Skin of body (tissue), 2 donors: ENCODE results near the gene MRPL1. TPM values are rescaled to one million over a fixed set of nuclear protein-coding genes. Genes with fewer than 3 reads are reported as not detected.
"Not testable (repeated sequence)": the region's sequence is repeated elsewhere in the genome, so short reads cannot be mapped to it uniquely, and the experiment has no call there.

Experiments
- DNase-seq: peaks from one replicate; lab custom pipeline; 2025; lab: John Stamatoyannopoulos, UW
- total RNA-seq: library from RNA; depleted of rRNA; stranded (reverse); fragments of >200 nt; gene quantifications from one replicate; pipeline ENCODE4 v1.2.3, GENCODE V29; 2014

The MRPL1 gene
- total RNA-seq, 1 donor from 2014 or later, result 26.8 TPM

DNA sequence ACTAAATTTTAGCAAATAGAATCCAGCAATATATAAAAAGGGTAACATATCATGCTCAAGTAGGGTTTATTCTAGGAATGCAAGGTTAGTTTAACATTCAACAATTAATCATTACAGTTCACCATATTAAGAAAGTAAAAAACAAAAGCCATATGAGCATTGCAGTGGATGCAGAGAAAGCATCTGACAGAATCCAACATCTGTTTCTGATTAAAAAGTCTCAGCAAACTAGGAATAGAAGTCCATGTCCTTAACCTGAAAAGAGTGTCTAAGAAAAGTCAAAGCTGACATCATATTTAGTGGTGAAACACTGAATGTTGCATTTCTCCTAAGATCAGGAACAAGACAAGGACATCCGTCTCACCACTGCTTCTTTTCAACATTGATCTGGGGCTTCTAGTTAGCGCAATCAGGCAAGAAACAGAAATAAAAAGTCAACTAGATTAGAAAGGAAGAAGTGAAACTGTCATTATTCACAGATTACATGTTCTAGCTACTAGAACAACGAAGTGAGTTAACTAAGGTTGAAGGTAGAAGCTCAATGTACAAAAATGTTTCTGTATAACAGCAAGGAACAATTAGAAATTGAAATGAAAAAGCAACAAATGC, 49.3 kb downstream of the MRPL1 start:
- DNase-seq, result no peak

DNA sequence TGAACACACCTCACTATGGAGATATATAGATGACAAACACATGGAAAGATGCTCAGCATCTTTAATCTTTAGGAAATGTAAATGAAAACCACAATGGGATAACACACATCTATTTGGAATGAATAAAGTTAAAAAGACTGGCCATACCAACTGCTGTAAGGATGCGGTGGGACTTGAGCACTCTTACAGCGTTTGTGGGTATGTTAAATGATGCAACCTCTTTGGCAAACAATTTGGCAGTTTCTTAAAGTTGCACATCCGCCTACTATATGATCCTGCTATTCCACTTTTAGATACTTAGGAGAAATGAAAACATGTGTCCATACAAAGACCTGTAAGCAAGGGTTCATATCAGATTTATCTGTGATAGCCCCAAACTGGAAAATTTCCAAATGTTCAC, 50.7 kb downstream of the MRPL1 start:
- DNase-seq, result no peak

DNA sequence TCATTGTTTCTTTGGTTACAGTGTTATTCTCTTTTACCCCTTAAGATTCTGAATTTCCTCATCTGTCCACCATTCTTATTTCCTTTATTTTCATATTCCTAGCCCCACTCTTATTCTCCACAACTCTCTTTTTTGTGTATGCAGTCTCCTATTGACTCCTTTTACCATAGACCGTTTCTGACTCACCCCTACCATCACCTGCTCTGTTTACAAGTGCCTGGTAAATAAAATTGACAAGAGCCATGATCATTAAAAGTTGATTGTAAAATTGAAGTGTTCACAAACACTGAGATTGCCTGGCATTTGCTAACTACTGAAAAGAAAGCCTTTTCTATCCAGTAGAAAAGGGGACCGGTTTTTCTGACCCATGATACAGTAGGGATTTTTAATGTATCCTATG, 54.4 kb downstream of the MRPL1 start:
- DNase-seq, result no peak

DNA sequence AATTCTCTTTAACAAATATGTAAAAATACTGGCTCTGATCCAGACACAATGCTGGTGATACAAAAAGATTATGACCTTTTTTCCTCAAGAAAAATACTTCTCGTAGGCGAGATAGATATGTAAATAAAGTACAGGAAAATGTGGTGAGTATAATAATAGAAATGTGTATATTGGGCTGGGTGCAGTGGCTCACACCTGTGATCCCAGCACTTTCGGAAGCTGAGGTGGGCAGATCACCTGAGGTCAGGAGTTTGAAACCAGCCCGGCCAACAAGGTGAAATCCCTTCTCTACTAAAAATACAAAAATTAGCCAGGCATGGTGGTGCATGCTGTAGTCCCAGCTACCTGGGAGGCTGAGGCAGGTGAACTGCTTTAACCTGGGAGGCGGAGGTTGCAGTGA, 55.0 kb downstream of the MRPL1 start:
- DNase-seq, result no peak

DNA sequence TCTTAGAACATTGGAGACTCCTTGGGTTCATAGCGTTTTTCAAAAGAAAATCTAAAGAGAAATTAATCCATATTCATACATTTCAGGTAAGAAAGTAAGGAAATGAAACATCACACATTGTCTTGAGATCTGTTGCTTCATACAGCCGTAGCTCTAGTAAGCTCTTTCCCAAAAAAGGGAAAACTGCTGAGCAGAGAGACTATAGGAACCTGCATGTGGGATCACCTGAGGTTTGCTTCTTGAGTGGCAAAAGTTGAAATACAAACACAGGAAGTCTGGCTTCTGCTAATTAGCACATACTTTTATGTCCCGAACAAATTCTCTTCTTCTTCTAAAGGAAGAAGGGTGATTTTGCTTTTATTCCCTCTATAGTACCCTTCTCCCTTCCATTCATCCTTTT, 57.7 kb downstream of the MRPL1 start:
- DNase-seq, result no peak

DNA sequence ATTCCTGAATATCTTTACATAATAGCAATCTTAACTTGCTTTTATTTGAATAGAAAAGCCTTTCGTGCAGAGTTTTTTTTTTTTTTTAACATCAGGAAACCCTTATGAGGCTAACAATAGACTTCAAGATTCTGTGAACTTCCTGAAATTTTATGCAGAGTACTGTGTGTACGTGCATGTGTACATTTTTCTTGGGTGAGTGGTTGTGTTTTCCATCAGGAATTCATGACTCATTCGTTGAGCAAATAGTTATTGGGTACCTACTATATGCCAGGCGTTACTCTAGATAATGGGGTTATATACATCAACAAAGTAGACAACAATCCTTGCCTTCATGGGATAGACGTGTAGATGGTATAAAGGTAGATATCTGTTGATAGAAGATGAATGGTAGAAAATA, 59.1 kb downstream of the MRPL1 start:
- peak; percentile 13 for DNase-seq

DNA sequence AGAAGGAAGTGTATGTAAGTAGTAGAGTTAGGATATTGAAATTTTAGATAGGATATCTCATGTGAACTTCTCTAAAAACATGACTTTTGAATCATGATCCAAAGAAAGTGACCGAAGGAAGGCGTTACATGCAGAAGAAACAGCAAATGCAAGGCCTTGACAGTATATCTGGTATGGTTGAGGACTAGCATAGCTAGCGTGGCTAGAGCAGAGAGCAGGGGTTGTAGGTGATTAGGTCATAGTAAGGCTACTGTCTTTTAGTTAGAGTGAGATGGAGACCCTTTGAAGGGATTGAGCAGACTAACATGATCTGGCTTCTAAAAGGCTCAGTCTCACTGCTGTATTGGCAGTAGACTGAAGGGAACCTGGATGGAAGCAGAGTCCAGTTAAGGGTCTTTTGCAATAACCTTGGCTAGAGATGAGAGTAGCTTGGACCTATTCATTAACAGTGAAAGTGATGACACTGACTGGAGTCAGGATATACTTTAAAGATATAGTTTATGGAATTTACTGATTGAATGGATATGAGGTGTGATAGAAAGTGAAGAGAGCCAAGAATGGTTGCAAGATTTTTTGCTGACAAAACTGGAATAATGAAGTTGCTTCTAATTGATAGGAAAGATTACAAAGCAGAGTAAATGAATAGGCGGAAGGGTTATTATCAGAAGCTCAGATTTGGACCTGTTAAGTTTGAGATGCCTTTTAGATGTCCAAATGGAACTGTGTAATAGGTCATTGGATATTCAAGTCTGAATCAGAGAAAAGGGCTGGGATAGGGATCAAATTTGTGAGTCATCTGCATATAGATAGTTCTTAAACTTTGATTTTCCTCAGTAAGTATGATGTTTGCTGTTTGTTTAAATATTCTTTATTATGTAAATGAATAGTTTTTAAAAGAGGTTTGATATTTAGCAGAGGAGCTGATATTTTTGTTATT, 59.8 kb downstream of the MRPL1 start:
- no peak for DNase-seq

DNA sequence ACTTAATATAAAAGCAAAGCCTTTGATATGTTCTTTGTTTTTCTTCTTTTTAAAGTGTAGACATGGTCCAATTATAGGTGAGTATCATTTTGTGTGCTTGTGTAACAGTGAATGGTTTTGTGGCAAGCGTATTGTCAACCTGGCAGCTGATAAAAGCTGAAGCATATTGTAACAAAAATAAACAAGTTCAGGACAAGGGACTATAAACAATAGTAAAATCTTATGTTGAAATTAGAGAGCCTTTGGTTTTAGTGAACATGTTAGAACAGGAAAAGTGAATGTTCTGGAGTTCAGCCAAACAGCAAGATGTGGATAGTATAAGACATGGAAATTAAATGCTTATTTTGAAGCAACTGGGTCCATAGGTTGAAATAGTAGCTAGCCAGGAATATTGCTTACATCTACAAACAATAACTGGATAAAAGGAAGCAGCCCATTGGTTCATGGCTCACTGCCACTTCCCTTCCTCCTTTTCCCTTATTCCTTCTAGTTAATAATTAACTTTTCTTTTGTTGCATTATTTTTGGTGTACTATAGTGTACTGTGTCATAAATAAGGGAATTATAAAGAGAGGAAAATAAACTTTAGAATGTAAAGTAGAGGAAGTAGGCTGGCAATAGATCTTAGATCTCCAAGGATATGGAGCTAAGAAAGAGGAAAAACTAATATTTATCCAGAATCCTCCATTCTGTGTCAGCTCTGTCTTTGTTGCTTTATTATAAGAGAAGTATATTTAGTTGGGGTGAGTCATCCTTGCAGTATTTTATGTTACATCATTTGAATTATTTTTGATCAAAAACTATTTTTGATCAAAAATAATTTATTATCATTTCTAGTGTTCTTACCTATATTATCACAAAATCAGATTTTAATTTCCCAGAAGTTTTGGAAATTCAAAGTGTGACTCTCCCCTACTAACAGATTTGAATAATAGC, 65.6 kb downstream of the MRPL1 start:
- peak; percentile 39 for DNase-seq

DNA sequence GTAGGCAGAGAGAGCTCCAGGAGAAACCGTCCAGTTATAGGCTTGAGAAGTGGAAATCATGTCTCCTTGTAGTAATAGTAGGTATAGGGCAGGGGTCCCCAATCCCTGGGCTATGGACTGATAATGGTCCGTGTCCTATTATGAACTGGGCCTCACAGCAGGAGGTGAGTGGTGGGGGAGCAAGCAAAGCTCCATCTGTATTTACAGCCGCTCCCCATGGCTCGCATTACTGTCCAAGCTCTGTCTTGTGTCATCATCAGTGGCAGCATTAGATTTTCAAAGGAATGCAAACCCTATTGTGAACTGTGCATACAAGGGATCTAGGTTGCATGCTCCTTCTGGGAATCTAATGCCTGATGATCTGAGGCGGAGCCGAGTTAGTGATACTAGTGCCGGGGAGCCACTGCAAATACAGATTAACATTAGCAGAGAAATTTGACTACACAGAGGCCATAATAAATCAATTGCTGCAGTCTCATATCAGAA, 67.6 kb downstream of the MRPL1 start:
- DNase-seq, result no peak

DNA sequence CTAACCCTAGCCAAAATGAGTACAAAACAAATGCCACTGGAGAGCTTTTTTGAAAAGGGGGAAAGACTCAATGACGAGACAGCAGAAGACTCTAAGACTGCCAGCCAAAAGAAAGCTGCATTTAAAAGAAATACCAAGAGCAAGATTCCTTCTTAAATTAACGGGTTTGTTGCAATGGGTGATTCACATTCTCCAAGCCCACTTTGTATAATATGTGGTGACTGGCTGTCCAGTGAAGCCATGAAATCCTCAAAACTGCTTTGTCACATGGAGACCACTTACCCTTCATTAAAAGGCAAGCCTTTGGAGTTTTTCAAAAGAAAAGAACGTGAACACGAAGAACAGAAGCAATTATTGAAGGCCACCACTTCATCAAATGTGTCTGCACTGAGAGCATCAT, 68.2 kb downstream of the MRPL1 start:
- DNase-seq, result no peak

DNA sequence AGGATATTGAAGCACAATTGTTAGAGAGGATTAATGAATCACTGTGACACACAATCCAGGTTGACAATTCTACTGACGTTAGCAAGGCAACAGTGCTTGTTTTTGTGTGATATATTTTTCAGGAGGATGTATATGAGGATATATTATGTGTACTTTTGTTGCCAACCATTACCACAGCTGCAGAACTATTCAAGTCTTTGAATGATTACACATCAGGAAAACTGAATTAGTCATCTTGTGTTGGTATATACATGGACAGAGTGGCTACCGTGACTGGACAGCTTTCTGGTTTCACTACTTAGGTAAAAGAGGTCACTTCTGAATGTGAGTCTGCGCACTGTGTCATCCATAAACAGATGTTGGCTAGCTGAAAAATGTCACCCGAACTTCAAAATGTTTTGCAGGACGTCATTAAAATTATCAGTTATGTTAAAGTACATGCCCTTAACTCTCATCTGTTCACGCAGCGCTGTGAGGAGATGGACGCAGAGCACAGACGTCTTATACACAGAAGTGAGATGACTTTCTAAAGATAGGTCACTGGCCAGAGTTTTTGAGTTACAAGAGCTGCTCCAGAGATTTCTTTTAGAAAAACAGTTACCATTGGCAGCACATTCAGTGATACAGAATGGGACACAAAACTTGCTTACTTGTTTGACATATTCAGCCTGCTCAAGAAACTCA, 69.0 kb downstream of the MRPL1 start:
- DNase-seq, result no peak

DNA sequence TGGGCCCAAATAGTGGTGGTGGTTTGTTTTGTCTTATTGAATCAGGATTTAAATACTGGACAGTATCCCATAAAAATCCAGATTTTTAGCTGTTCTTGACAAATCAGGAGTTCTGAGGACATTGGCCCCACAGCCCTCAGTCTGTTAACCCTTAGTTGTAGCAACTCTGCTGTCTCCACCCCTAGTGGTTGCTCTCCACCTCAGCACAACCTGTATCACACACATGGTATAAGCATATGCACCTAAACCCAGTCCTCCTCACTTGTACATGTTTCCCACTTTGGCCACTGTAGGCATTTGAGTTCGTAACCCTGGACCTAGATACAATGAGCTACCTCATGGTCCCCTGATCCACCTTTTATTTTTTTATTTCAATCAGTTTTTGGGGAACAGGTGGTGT, 75.9 kb downstream of the MRPL1 start:
- DNase-seq, result no peak

DNA sequence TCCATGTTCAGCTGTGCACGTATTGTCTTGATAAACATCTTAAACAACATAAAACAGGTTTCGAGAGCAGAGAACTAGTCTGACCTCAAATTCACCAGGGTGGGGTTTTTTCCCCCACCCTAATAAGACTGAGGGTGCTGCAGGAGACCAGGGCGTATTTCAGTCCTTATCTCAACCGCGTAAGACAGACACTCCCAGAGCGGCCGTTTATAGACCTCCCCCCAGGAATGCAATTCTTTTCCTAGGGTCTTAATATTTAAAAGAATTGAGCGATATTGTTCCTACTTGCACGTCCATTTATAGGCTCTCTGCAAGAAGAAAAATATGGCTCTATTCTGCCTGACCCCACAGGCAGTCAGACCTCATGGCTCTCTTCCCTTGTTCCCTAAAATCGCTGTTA, 83.3 kb downstream of the MRPL1 start:
- not testable (repeated sequence) for DNase-seq

DNA sequence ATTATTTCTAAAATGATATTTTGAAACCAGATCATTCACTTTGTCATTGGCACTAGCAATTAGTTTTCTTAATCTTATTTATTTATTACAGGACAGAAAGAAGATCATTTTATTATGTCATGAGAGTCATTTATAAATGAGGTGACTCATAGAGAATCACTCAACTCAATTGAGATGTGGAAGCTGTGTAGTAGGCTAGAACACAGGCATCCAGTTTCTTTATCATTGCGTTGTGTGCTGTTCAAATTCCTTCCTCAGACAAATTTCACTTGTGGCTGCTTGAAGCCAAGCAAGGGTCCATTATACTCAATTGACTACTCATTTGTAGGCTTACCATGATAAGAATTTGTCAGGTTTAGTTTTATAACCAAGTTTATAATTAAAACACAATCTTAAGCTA, 87.6 kb downstream of the MRPL1 start:
- DNase-seq, result no peak

DNA sequence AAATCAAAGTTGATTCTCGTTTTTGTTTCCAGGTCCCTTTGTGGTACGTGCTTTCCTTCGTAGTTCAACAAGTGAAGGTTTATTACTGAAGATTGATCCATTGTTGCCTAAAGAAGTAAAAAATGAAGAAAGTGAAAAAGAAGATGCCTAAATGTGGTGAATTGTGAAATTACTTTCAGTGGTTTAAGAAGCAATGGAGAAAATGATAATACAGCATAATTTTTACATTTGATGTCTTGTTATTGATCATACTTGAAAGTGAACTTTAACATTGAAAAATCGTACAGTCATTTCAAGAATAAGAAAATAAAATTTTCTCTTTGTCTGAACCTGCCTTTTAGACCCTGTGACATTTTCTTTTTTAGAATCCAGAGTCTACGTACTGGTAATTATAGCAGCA, 89.8 kb downstream of the MRPL1 start:
- DNase-seq, result no peak

DNA sequence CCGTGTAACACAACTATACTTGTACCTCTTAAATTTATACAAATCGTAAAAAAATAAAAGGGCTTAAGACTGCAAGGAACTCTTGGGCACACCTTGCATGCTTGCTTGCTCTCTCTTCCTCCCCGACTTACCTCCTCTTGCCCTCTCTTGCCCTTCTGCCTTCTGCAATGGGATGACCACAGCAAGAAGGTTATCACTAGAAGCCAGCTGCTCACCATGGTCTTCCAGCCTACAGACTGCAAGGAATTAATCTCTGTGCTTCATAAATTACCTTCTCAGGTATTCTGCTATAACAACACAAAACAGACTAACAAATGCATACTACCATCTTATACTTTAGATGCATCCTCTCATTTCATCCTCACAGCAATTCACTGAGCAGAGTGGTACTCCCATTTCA, 92.1 kb downstream of the MRPL1 start:
- no peak for DNase-seq

DNA sequence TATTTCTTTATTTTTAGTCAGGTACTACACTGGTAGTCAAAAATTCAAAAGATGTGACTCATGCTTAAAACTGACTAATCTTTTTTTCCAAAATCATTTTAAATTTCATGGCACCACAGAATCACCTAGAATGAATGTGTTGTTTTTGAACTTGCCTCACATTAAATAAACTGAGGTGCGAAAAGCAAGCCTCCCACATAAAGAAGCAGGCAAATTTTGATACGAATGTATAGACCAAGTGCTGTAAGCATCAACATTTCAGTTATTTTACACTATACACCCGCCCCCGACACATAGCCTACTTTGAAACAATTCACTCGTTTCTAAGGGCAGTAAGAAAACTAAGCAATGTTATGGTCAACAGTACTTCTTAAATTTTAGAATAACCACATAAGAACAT, 94.3 kb downstream of the MRPL1 start:
- DNase-seq, result no peak

DNA sequence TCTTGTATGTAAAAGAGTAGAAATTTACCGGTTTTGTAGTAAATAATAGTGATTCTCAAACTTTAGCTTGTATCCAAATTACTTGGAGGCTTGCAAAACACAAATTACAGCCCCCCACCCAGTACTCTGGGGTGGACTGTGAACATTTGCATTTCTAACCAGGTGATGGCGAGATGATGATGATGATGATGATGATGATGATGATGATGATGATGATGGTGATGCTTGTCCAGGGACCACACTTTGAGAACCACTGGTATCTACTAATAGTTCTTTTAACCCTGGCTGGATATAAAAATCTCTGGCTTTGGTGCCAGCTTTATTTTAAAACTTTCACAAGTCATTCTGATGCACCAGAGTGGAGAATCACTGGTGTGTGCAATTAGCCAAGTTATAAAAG, 96.3 kb downstream of the MRPL1 start:
- no peak for DNase-seq

DNA sequence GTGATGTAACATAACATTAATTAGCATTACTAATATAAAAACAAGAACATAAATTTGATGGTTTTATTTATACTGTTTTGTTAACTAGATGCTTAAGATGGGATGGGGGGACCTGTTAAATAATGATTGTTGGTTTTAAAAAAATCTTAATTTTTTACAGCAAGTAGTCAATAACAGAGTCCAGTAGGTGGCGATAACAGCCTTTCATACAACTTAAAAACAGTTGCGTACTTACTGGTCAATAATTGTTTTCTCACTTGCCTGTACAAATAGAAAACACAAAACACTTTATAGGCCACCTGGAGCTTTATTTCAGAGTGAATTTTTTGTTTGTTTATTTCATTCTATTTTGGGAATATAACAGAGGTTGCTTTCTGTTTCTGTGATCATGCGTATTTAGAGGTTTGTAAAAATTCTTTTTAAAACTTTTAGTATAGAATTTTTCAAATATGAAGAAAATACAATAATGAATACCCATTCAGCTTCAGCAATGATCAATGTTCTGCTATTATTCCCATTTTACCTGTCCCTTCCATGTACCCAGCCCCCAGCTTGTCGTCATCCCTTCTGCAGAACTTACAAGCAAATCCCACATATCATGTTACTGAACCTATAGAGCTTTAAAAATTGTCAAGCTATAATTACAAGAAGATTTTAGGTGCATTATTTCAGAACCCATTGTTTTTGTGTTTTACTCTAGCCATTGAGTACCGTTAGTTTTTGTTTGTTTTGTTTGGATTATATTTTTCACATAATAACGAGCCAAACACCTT, 97.1 kb downstream of the MRPL1 start:
- peak; percentile 28 for DNase-seq

DNA sequence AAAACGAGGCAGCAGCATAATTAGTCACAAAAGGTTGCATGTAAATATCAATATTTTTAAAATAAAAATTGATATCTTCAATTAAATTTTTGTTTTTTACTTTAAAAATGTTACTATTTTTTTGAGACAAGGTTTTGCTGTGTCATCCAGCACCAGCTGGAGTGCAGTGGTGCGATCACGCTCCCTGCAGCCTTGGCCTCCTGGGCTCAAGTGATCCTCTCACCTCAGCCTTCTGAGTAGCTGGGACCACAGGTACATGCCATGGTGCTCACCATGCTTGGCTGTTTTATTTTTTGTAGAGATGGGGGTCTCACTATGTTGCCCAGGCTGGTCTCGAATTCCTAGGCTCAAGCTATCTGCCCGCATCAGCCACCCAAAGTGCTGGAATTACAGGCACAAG, 97.7 kb downstream of the MRPL1 start:
- no peak for DNase-seq
